T-helper 2 cell (primary cell): Measurements from ENCODE around the gene LAMB4.

Experiments
- DNase-seq, 5 experiments: peaks; one replicate each; pipeline versions ENCODE4 v3.0.0 to v3.0.0-alpha.2; 2012 to 2022

Gene LAMB4

DNA sequence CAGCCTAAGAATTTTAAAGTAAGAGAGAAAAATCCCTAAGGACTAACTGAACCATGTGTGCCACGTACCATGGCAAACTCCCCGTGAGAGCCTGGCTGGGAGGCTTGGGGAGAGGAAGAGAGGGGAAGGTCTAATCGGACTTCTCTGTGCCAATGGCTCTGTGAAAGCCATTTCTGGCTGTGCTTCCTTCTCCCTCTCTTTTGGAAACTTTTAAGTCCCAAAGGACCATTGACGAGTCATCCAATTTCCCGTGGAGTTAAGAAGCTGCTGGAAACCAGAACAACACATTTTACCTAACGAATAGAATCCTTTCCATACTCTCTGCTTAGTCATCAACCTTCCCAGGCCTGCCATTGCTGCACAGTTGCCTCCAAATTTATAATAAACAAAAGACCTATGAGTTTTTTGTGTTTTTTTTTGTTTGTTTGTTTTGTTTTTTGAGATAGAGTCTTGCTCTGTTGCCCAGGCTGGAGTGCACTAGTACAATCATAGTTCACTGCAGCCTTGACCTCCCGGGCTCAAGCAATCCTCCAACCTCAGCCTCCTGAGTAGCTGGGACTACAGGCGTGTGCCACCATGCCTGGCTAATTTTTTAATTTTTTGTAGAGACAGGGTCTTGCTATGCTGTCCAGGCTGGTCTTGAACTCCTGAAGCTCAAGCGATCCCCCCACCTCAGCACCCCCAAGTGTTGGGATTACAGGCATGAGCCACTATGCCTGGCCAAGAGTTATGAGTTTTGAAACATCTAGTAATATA is 140.4 kb downstream of the LAMB4 start:
- no peak for DNase-seq

DNA sequence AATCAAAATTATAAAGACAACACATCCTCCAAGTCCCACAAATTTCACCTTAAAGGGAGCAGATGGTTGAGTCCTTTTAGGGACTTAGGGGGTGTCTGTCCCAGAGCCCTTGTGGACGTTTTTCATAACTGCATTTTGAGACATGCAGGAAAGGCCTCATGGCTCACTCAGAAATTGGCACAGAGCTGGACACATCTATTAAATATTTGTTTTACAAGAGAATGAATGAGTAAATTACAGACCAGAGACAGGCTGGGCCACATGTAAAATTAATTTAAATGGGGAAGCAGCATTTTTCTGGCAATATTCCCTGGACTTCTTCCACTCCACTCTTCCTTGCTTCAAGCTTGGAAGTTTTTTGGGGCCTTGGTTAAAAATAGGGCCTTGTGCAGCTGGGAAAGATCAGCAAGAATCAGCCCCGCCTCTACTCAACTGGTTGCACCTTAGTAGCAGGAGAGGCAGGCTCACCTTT is 147.2 kb downstream of the LAMB4 start:
- no peak for DNase-seq

DNA sequence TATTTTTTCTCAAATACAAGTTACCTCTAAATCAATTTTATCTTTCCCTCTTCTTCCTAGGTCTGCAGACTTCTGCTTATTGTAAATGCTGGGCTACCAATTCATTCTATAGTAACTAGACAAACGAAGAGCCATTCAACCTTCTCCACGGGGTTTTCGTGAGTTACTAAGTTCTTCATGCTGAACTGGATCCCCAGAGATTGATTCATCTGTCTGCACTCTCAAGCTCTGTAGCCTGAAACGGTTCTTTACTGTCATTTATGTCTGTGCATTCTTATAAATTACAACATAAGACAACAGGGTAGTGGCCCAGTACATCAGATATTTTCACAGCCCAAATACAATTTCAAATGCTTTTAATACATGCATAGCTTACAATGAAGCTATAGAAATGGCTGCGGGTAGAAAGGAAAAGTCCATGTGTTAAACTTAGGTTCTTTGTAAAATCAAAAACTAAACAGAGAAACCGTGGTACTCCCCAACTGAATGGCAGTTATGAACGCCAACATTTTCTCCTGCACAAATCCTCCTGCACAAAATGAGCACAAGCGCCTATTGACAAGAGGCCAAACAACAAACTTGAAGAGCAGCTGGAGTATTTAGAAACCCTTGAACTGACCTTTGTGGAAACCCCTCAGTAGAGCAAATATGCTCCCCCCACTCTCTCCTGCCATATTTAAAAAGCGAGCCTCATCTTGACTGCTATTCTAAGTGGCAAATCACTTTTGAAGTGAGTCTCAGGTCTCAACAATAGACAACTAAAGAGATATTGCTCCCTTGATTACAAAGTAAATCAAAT is 147.9 kb downstream of the LAMB4 start:
- DNase-seq, result no peak

DNA sequence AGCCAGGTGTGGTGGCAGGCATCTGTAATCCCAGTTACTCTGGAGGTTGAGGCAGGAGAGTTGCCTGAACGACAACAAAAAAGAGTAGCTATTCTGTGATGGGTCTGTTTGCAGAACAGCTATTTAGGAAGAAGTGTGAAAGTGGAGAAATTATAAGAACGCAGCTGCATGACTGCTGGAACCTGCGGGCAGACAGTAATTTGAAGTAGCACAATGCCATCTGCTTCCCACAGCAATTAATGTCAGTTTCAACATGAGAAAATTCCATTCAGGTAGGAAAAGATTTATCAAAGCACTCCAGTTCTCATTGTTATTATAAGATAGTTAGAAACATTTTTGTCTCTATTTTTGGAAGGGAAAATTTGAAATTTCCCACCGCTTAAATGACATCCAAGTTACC is 148.7 kb downstream of the LAMB4 start:
- DNase-seq, result no peak

DNA sequence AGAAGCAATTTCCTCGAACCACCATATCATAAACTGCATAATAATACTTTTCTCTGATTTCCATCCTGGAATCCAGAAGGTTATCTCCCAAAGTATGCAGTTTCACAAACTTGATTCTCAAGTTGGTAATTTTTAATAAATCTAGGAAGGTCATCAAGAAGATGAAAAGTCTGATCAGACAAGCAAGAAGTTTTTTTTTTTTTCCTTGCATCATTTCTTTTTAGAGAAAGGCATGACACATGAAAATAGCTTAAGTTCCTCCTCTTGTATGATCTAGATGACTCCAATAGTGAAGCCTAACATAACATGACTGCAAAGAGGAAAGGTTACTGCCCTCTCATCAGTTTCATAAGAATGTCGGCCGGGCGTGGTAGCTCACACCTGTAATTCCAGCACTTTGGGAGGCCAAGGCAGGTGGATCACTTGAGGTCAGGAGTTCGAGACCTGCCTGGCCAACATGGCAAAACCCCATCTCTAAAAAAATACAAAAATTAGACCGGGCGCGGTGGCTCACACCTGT is 149.4 kb downstream of the LAMB4 start:
- no peak for DNase-seq

DNA sequence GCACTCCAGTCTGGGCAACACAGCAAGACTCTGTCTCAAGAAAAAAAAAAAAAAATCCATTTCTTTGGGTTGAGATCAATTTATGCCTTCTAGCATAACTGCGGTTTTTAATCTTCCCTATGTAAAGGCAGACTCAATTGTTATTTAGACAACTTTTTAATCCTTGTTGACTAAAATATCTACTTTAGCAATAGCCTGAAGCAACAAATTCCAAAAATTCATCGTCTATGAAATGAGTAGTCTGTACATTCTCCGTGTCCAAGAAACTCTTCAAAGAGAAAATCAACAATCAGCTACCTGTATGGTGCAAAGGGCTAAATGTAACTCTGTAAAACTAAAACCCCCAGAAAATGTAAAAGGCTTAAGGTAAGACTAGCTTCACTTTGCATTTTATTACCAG is 150.0 kb downstream of the LAMB4 start:
- no peak for DNase-seq

DNA sequence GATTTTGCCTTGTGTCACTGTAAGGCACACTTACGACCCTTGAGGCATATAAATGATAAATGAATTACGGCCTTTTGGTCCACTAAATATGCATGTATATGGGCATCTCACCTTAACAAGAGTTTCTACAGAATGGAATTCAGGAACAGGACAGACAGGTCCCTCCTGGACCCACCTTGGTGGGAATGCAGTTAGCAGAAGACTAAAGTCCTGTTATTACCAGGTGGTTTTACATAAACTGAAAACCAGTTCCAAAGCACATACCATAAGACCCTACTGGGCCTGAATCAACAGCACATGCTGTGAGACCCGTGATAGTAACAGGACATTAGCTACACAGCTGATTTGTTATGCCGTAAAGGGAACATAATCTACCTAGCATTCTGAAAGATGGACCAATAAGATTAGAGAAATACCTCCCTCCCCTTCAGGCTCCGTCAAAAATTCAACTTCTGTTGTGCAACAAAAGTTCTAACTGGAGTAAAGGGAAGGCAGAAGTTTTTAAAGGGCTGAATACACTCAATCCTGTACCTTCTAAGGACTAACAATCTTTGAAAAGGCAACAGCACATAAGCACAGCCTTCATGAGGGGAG is 151.2 kb downstream of the LAMB4 start:
- DNase-seq, result no peak

DNA sequence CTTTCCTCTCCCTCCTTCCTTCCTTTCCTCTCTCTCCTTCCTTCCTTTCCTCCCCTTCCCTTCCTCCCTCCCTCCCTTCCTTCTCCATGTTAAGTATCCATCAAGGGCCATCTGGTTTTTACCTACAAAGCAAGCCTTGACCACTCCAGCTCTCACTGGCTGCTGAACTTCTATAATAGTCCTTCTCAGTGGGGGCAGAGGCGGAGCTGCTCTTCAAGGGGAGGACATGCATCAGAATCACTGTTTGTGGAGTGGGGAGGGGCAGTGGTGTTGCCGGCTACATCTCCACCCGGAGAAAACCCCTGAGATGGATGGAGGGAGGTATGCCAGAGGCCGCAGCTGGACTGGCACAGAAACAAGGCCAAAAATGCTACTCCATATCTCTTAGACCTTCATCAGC is 153.1 kb downstream of the LAMB4 start:
- DNase-seq, result no peak

DNA sequence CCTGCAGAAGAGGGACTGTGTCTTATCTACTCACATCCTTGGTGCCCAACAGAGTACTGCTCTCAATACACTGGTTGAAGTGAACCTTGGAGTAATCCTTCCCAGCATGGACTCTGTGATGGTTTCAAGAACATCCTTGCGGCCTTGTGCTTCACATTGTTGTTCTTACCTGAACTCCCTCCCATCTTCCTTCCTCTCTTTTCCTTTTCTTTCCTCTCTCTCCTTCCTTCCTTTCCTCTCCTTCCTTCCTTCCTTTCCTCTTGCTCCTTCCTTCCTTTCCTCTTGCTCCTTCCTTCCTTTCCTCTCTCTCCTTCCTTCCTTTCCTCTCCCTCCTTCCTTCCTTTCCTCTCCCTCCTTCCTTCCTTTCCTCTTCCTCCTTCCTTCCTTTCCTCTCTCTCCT is 153.5 kb downstream of the LAMB4 start:
- DNase-seq, result no peak

DNA sequence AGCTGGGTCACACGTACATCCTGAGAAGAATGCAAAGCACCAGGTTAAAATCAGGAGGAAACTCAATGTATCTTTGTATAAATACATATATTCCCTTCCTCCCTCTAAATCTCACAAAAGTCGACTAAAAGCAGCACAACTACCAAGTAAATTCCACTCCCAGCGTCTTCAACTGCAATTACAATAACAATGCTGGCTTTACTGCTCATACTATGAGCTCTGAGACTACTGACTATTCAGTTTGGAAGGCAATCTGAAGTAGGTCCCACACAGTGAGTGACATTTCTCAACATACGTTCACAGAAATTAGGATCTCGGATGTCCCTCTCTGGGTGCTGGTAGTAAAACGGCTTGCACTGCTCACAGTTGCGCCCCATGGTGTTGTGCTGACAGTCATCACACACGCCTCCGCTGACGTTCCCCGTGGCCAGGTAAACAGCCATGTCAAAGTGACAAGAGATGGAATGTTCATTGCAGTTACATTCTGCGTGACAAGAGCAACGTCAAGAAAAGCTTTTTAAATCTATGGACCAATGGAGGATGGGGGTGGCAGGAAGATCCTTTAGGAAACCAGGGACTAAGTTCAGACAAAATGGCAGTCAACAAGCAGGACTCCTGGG is 154.7 kb downstream of the LAMB4 start:
- DNase-seq, result no peak

DNA sequence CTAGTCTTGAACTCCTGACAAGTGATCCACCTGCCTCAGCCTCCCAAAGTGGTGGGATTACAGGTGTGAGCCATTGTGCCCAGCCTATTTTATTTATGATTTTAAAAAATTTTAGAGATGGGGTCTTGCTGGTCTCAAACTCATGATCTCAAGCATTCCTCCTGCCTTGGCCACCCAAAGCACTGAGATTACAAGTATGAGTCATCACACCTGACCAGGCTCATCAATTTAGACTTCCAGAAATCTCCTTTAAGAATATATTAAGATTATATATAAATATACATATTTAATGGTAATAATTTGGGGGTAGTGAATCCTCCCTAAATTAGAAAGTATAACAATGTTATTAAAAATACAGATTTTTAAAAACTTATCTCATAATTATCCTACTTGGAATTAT is 156.3 kb downstream of the LAMB4 start:
- DNase-seq, result no peak
